Mammary epithelial cell (primary cell): ENCODE results near the gene MAGEB16.

ENCODE experiments used
- EZH2 ChIP-seq: IDR thresholded peaks from 2 replicates; pipeline ENCODE4 v1.6.1; 2012; ENCODE audit warnings: low read length, inconsistent platforms, borderline replicate concordance
- TF ChIP-seq, protein P1 (sequence below), 2 donors: IDR thresholded peaks in 1 of 2; conservative IDR thresholded peaks in 1 of 2; 2 replicates each; pipeline ENCODE4 v1.5.1; 2011 to 2012; ENCODE audit warnings: inconsistent platforms in 2 of 2, low read length in 2 of 2, mild to moderate bottlenecking in 2 of 2, control low read depth in 1 of 2, low read depth in 1 of 2; ENCODE audit not compliant: insufficient read depth in 1 of 2; ENCODE audit errors: extremely low read depth in 1 of 2

DNA sequence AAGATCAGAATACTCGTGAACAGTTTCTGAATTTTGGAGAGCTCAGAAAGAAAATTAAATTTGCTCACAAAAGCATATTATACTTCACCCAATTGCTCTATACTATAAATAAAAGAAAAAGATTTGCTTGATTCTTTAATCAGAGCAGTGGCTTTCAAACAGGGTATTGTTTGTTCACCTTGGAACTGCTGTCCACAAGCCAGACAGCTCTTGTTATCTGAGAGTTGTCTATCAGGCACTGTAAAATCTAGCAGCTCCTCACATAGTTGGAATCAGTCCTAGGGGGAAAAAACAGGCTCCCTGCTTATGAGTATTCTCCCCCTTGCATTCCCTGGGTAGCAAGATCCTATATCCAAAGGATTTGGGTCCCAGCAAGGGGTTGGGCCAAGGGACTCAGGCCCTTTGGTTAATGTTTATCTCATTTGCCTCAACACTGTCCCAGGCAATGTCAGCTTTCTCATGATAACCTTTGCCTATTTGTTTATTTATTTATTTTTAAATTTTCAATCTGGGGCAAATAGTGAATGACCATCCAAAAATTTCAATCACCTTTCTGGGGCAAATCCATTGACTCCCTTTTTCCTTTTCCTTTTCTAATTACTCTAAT lies 24.1 kb upstream of the MAGEB16 start:
- TF ChIP-seq, protein P1, sequence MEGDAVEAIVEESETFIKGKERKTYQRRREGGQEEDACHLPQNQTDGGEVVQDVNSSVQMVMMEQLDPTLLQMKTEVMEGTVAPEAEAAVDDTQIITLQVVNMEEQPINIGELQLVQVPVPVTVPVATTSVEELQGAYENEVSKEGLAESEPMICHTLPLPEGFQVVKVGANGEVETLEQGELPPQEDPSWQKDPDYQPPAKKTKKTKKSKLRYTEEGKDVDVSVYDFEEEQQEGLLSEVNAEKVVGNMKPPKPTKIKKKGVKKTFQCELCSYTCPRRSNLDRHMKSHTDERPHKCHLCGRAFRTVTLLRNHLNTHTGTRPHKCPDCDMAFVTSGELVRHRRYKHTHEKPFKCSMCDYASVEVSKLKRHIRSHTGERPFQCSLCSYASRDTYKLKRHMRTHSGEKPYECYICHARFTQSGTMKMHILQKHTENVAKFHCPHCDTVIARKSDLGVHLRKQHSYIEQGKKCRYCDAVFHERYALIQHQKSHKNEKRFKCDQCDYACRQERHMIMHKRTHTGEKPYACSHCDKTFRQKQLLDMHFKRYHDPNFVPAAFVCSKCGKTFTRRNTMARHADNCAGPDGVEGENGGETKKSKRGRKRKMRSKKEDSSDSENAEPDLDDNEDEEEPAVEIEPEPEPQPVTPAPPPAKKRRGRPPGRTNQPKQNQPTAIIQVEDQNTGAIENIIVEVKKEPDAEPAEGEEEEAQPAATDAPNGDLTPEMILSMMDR (conservative IDR thresholded peaks at IDR 0.05 in 1 of 2, IDR thresholded peaks at IDR 0.05 in 1 of 2; ENCODE audit: extremely low read depth in 1 of 2, insufficient read depth in 1 of 2, low read depth in 1 of 2, low read length in 2 of 2): no peak
- TF ChIP-seq EZH2: no peak
